HCT116 (cell line): ENCODE data around the gene FERMT3. TPM values are rescaled to one million over a fixed set of nuclear protein-coding genes. Genes with fewer than 3 reads are reported as not detected.

Experiments
- ATAC-seq: fragments of 200-7000 bp; cut with Tn5 transposase; 2 replicates; pipeline ENCODE4 v1.9.1; 2020; ENCODE audit warnings: mild to moderate bottlenecking, moderate library complexity
- BruUV-seq: library from RNA; stranded (reverse); fragments of 400-500 nt; replicated peaks from 2 replicates; lab custom pipeline; 2021; lab: Mats Ljungman, UMichigan
- CTCF ChIA-PET: fragments of 300-600 bp; sonication (Branson Sonifier 250); formaldehyde crosslinking; loops from one replicate; lab custom pipeline; 2021; ENCODE audit warnings: antibody characterized with exemption; lab: Charles Lee
- POLR2A ChIA-PET: fragments of 300-600, 350-600 bp; sonication (Branson Sonifier 250); formaldehyde crosslinking; loops from one replicate; lab custom pipeline; 2021; ENCODE audit warnings: antibody characterized with exemption; lab: Charles Lee
- RAD21 ChIA-PET, 2 experiments: fragments of 300-600 bp; sonication (Branson Sonifier 250); formaldehyde crosslinking; loops; one replicate each; lab custom pipeline; 2023; ENCODE audit warnings: low total read pairs in 2 of 2; ENCODE audit not compliant: uncharacterized antibody in 2 of 2, unreplicated experiment in 2 of 2, low non-redundant PET in 1 of 2; lab: Charles Lee
- DNase-seq: peaks from one replicate; pipeline ENCODE4 v3.0.0-alpha.2; 2010; ENCODE audit warnings: low read depth, low spot score
- H2AFZ ChIP-seq: fragments of 200-600 bp; shearing (Covaris generic), sonication (generic); 2 replicates; pipeline ENCODE4 v1.6.1; 2017; ENCODE audit warnings: low read depth, mixed run types, mixed read lengths, antibody characterized with exemption, low read length; ENCODE audit not compliant: poor library complexity, severe bottlenecking
- H3K27ac ChIP-seq: 2 replicates; pipeline ENCODE4 v1.5.1; 2012; ENCODE audit warnings: low read depth, low read length
- H3K27me3 ChIP-seq: fragments of 200-600 bp; sonication (generic); 2 replicates; pipeline ENCODE4 v1.6.1; 2016; ENCODE audit warnings: mixed run types, low read length, mixed read lengths; ENCODE audit not compliant: insufficient read depth
- H3K36me3 ChIP-seq, 2 experiments: fragments of 200-500 bp in 1 of 2; fragments of 200-600 bp in 1 of 2; sonication (Bioruptor generic) in 1 of 2; sonication (generic) in 1 of 2; 2 replicates each; pipeline versions ENCODE4 v1.5.1 to v1.6.1; 2014 to 2016; ENCODE audit warnings: low read length in 2 of 2, inconsistent platforms in 1 of 2, mixed read lengths in 1 of 2, mixed run types in 1 of 2; ENCODE audit not compliant: insufficient read depth in 2 of 2, control insufficient read depth in 1 of 2
- H3K4me1 ChIP-seq, 2 experiments: fragments of 200-600 bp in 1 of 2; sonication (generic) in 1 of 2; 2 replicates each; pipeline versions ENCODE4 v1.5.1 to v1.6.1; 2012 to 2017; ENCODE audit warnings: low read length in 2 of 2, inconsistent platforms in 1 of 2, mild to moderate bottlenecking in 1 of 2, mixed read lengths in 1 of 2, mixed run types in 1 of 2, moderate library complexity in 1 of 2; ENCODE audit not compliant: insufficient read depth in 2 of 2, control insufficient read depth in 1 of 2
- H3K4me2 ChIP-seq: fragments of 200-600 bp; sonication (generic); 2 replicates; pipeline ENCODE4 v1.6.1; 2017; ENCODE audit warnings: mixed run types, low read length, mixed read lengths
- H3K4me3 ChIP-seq, 2 experiments: fragments of 200-600 bp in 1 of 2; sonication (generic) in 1 of 2; replicated peaks in 1 of 2; 2 replicates each; pipeline ENCODE4 v1.5.1; 2011 to 2016; ENCODE audit warnings: low read length in 2 of 2, control low read depth in 1 of 2, low read depth in 1 of 2, mild to moderate bottlenecking in 1 of 2, mixed read lengths in 1 of 2, mixed run types in 1 of 2
- H3K79me2 ChIP-seq: fragments of 200-600 bp; sonication (generic); 2 replicates; pipeline ENCODE4 v1.6.1; 2017; ENCODE audit warnings: mild to moderate bottlenecking, mixed run types, low read length, moderate library complexity, mixed read lengths; ENCODE audit not compliant: insufficient read depth
- H3K9ac ChIP-seq: fragments of 200-600 bp; sonication (generic); 2 replicates; pipeline ENCODE4 v1.6.1; 2016; ENCODE audit warnings: low read length, mixed read lengths
- H3K9me2 ChIP-seq: fragments of 200-600 bp; sonication (generic), shearing (Covaris generic); 2 replicates; pipeline ENCODE4 v1.6.1; 2017; ENCODE audit warnings: mixed run types, mild to moderate bottlenecking, moderate library complexity; ENCODE audit not compliant: insufficient read depth
- H3K9me3 ChIP-seq, 2 experiments: fragments of 200-500 bp in 1 of 2; fragments of 200-600 bp in 1 of 2; sonication (Bioruptor generic) in 1 of 2; sonication (generic) in 1 of 2; 2 replicates each; pipeline ENCODE4 v1.6.1; 2014 to 2017; ENCODE audit warnings: low read length in 2 of 2, mixed read lengths in 2 of 2, inconsistent platforms in 1 of 2, low read depth in 1 of 2, mild to moderate bottlenecking in 1 of 2, mixed run types in 1 of 2, moderate library complexity in 1 of 2; ENCODE audit not compliant: control insufficient read depth in 1 of 2, insufficient read depth in 1 of 2
- H4K20me1 ChIP-seq: fragments of 200-600 bp; sonication (generic), shearing (Covaris generic); 2 replicates; pipeline ENCODE4 v1.6.1; 2017; ENCODE audit warnings: mixed run types, mild to moderate bottlenecking, moderate library complexity; ENCODE audit not compliant: insufficient read depth
- CEBPB ChIP-seq: IDR thresholded peaks from 2 replicates; pipeline ENCODE4 v1.6.1; 2012; ENCODE audit warnings: low read depth
- EZH2 ChIP-seq: fragments of 200-600 bp; sonication (generic); IDR thresholded peaks from 2 replicates; pipeline ENCODE4 v1.6.1; 2017; ENCODE audit warnings: antibody characterized with exemption, mixed run types
- FOSL1 ChIP-seq: IDR thresholded peaks from 2 replicates; pipeline ENCODE4 v1.6.1; 2012; ENCODE audit warnings: low read depth
- POLR2A ChIP-seq: IDR thresholded peaks from 2 replicates; pipeline ENCODE4 v1.7.0; 2011; ENCODE audit warnings: borderline replicate concordance; ENCODE audit not compliant: insufficient read depth, insufficient read length; ENCODE audit errors: extremely low read depth
- SP1 ChIP-seq: IDR thresholded peaks from 2 replicates; pipeline ENCODE4 v1.6.1; 2012; ENCODE audit warnings: low read depth
- intact Hi-C: fragments of 100-400 bp; cut with micrococcal nuclease; formaldehyde crosslinking; loops from 2 replicates; pipeline ENCODE4 v1.10.0; 2022
- total RNA-seq: library from RNA; stranded (reverse); gene quantifications from one replicate; pipeline ENCODE4 v1.2.1, GENCODE V29; 2021; ENCODE audit not compliant: unreplicated experiment
- TF ChIP-seq, protein P1 (sequence below), 3 experiments: fragments of 200-600 bp in 1 of 3; sonication (generic) in 1 of 3; IDR thresholded peaks in 2 of 3; conservative IDR thresholded peaks in 1 of 3; 2 replicates each; pipeline ENCODE4 v1.5.1; 2012 to 2017; ENCODE audit warnings: low read depth in 2 of 3, low read length in 2 of 3, antibody characterized with exemption in 1 of 3, borderline replicate concordance in 1 of 3, control low read depth in 1 of 3, mild to moderate bottlenecking in 1 of 3, mixed read lengths in 1 of 3, mixed run types in 1 of 3, moderate library complexity in 1 of 3; ENCODE audit not compliant: insufficient read depth in 1 of 3
- TF ChIP-seq, protein P2 (sequence below): IDR thresholded peaks from 2 replicates; pipeline ENCODE4 v1.6.1; 2012
- TF ChIP-seq, protein P3 (sequence below): IDR thresholded peaks from 2 replicates; pipeline ENCODE4 v1.6.1; 2011; ENCODE audit warnings: mild to moderate bottlenecking, low read length, moderate library complexity; ENCODE audit not compliant: insufficient replicate concordance; ENCODE audit errors: extremely low read depth
- TF ChIP-seq, protein P4 (sequence below): IDR thresholded peaks from 2 replicates; pipeline ENCODE4 v1.6.1; 2012; ENCODE audit warnings: low read depth
- TF ChIP-seq, protein P5 (sequence below): IDR thresholded peaks from 2 replicates; pipeline ENCODE4 v1.6.1; 2012

Gene FERMT3
- total RNA-seq, 1 experiment from 2014 or later, result 4.3 TPM

DNA sequence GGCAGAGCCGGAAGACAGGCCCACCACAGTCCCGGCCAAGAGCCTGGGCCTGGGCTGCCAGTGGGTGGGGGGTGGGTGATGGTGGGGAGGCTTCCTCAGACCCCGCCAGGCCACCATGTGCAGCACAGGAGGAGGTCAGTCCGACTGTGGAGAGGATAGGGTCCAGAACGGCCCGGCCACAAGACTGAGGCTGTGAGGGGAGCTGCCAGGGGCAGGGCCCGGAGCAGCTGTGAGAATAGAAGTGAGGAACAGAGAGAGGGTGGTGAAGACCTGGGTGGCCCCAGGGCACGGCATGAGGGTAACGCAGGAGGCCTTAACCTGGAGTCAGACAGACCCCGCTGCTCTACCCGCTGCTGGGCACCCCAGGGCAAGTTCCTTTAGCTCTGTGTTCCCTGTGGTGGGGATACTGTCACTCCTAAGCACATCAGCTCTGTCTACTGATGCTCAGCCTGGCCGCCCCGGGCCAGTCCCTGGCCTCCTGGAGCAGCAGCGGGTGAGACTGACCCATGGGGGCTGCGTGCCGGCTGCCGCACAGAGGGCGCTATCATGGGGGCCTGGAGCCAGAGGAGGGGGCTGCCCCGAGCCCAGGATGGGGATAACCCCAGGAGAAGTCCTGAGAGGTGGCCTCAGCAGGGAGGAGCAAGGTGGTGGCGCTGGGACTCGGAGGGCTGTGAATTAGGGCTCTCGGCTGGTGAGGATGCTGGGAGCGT is 1.7 kb downstream of the FERMT3 start:
- H3K4me1 ChIP-seq, result peaks cover 0 to 8% of the 10 kb centered on the region in 2 experiments; a peak in 1 of 4 replicates
- TF ChIP-seq EZH2 (no peak), SP1 (no peak), POLR2A (no peak), FOSL1 (no peak), CEBPB (no peak)
- TF ChIP-seq, protein P1, sequence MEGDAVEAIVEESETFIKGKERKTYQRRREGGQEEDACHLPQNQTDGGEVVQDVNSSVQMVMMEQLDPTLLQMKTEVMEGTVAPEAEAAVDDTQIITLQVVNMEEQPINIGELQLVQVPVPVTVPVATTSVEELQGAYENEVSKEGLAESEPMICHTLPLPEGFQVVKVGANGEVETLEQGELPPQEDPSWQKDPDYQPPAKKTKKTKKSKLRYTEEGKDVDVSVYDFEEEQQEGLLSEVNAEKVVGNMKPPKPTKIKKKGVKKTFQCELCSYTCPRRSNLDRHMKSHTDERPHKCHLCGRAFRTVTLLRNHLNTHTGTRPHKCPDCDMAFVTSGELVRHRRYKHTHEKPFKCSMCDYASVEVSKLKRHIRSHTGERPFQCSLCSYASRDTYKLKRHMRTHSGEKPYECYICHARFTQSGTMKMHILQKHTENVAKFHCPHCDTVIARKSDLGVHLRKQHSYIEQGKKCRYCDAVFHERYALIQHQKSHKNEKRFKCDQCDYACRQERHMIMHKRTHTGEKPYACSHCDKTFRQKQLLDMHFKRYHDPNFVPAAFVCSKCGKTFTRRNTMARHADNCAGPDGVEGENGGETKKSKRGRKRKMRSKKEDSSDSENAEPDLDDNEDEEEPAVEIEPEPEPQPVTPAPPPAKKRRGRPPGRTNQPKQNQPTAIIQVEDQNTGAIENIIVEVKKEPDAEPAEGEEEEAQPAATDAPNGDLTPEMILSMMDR (IDR thresholded peaks at IDR 0.05 in 2 of 3, conservative IDR thresholded peaks at IDR 0.05 in 1 of 3; ENCODE audit: borderline replicate concordance in 1 of 3, insufficient read depth in 1 of 3, low read depth in 2 of 3, low read length in 2 of 3), result no peak
- TF ChIP-seq, protein P2, sequence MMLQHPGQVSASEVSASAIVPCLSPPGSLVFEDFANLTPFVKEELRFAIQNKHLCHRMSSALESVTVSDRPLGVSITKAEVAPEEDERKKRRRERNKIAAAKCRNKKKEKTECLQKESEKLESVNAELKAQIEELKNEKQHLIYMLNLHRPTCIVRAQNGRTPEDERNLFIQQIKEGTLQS, result no peak
- TF ChIP-seq, protein P3, sequence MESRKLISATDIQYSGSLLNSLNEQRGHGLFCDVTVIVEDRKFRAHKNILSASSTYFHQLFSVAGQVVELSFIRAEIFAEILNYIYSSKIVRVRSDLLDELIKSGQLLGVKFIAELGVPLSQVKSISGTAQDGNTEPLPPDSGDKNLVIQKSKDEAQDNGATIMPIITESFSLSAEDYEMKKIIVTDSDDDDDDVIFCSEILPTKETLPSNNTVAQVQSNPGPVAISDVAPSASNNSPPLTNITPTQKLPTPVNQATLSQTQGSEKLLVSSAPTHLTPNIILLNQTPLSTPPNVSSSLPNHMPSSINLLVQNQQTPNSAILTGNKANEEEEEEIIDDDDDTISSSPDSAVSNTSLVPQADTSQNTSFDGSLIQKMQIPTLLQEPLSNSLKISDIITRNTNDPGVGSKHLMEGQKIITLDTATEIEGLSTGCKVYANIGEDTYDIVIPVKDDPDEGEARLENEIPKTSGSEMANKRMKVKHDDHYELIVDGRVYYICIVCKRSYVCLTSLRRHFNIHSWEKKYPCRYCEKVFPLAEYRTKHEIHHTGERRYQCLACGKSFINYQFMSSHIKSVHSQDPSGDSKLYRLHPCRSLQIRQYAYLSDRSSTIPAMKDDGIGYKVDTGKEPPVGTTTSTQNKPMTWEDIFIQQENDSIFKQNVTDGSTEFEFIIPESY, result no peak
- TF ChIP-seq, protein P4, sequence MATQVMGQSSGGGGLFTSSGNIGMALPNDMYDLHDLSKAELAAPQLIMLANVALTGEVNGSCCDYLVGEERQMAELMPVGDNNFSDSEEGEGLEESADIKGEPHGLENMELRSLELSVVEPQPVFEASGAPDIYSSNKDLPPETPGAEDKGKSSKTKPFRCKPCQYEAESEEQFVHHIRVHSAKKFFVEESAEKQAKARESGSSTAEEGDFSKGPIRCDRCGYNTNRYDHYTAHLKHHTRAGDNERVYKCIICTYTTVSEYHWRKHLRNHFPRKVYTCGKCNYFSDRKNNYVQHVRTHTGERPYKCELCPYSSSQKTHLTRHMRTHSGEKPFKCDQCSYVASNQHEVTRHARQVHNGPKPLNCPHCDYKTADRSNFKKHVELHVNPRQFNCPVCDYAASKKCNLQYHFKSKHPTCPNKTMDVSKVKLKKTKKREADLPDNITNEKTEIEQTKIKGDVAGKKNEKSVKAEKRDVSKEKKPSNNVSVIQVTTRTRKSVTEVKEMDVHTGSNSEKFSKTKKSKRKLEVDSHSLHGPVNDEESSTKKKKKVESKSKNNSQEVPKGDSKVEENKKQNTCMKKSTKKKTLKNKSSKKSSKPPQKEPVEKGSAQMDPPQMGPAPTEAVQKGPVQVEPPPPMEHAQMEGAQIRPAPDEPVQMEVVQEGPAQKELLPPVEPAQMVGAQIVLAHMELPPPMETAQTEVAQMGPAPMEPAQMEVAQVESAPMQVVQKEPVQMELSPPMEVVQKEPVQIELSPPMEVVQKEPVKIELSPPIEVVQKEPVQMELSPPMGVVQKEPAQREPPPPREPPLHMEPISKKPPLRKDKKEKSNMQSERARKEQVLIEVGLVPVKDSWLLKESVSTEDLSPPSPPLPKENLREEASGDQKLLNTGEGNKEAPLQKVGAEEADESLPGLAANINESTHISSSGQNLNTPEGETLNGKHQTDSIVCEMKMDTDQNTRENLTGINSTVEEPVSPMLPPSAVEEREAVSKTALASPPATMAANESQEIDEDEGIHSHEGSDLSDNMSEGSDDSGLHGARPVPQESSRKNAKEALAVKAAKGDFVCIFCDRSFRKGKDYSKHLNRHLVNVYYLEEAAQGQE, result no peak
- TF ChIP-seq, protein P5, sequence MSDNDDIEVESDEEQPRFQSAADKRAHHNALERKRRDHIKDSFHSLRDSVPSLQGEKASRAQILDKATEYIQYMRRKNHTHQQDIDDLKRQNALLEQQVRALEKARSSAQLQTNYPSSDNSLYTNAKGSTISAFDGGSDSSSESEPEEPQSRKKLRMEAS, result no peak
- no peak overlapping the region for H3K4me3 ChIP-seq
- H3K27me3 ChIP-seq, result no peaks in the 10 kb centered on the region
- intact Hi-C loops, result no loop called here
- ChIA-PET RAD21 (no interaction called here), CTCF (no interaction called here), POLR2A (no interaction called here)
- ATAC-seq (no peak), DNase-seq (no peak)
- H3K9me3 ChIP-seq, result no peaks in the 10 kb centered on the region
- H3K79me2 ChIP-seq, result peaks cover 9% of the 10 kb centered on the region; the same call in 1 of the 2 replicates
- peaks cover 16 to 24% of the 10 kb centered on the region in 2 experiments for H3K36me3 ChIP-seq
- no peak overlapping the region for H2AFZ ChIP-seq
- no peak overlapping the region for H3K27ac ChIP-seq
- BruUV-seq, result no TSS peak
- H3K4me2 ChIP-seq, result no peak overlapping the region
- no peaks in the 10 kb centered on the region for H4K20me1 ChIP-seq
- H3K9me2 ChIP-seq, result no peaks in the 10 kb centered on the region
- H3K9ac ChIP-seq, result no peak overlapping the region
